ENCODE measurements around the gene RSRC2. TPM values are rescaled to one million over a fixed set of nuclear protein-coding genes. Genes with fewer than 3 reads are reported as not detected.
"Not testable (repeated sequence)": the region's sequence is repeated elsewhere in the genome, so short reads cannot be mapped to it uniquely, and the experiment has no call there.

RSRC2 gene
- total and polyA plus RNA-seq, 9 of the 15 experiments (the other 6 are each of a cell fraction or from before 2014, with no cell fraction given), result 52.6 to 123 (median 80.3) TPM

DNA sequence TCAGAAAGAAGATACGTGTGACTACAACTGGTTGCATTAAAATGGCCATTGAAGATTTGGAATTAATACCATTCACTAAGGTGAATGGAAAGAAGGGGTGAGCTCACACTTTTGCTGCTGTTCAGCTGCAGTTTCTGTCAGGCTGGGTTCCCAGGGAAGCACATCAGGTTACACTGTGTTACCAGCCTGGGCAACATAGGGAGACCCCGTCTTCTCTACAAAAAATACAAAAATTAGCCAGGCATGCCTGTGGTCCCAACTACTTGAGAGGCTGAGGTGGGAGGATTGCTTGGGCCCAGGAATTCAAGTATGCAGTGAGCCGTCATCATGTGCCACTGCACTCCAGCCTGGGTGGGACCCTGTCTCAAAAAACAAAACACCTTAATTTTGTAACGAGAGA is 13.1 kb downstream of the RSRC2 start (continued):
- TF ChIP-seq ZNF561 (CRISPR knock-in tag; conservative IDR thresholded peaks at IDR 0.05) (no peak), MEIS2 (IDR thresholded peaks at IDR 0.05; ENCODE audit: partially characterized antibody) (no peak), CXXC5 (CRISPR knock-in tag; IDR thresholded peaks at IDR 0.05) (no peak), CAMTA2 (CRISPR knock-in tag; conservative IDR thresholded peaks at IDR 0.05) (no peak)

DNA sequence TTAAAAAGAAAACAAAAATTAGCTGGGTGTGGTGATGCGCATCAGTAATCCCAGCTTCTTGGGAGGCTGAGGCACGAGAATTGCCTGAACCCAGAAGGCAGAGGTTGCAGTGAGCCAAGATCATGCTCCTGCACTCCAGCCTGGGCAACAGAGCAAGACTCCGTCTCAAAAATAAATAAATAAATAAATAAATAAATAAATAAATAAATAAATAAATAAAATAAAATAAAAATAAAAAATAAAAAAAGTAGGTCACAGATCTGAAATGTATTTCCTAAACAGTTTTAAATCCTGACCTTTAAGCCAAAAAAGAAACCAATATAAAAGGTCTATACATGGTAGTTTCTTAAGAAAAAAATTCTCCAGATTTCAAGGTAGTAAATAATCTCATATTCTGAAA is 13.7 kb downstream of the RSRC2 start:
- Histone ChIP-seq H3K36me3 (ENCODE audit: control insufficient read depth, insufficient read depth, low read length) (peaks cover 98% of the 10 kb centered on the region), H3K79me2 (ENCODE audit: control insufficient read depth, insufficient read depth, low read length) (peaks cover 51% of the 10 kb centered on the region)
- ATAC-seq; DNase-seq (ENCODE audit: extremely low read depth in 1 of 4, low spot score in 3 of 4); H3K4me3 ChIP-seq; intact Hi-C loops (cut with micrococcal nuclease); H3K4me2 ChIP-seq (ENCODE audit: insufficient read depth, low read length); H3K9me3 ChIP-seq (replicated peaks; ENCODE audit: control insufficient read depth, insufficient read depth, low read depth, low read length); H4K20me1 ChIP-seq (replicated peaks; ENCODE audit: control insufficient read depth, insufficient read depth, low read length); in situ Hi-C loops (cut with MboI); H3K4me1 ChIP-seq (replicated peaks in 1 of 2; ENCODE audit: control insufficient read depth in 2 of 2, insufficient read depth in 2 of 2, low read length in 2 of 2); H2AFZ ChIP-seq (ENCODE audit: low read depth, low read length); FAIRE-seq; H3K27ac ChIP-seq (ENCODE audit: extremely low read depth, low read depth, low read length); H3K27me3 ChIP-seq (ENCODE audit: control insufficient read depth in 2 of 2, insufficient read depth in 2 of 2, low read length in 2 of 2); H3K9me1 ChIP-seq (ENCODE audit: control insufficient read depth, insufficient read depth, low read length); BruUV-seq (replicated peaks); CTCF ChIA-PET (ENCODE audit: low intra/inter-chr PET ratio); H3K9ac ChIP-seq (ENCODE audit: insufficient read depth in 1 of 2, low read depth in 2 of 2, low read length in 2 of 2): not testable (repeated sequence)
- POLR2A ChIA-PET, result interaction anchor here (0.6 to 8.3 kb wide), 4 partner anchors 9 to 1119 kb away, joined by 3 to 96 read pairs (median 50); partner anchors contain the start of genes KNTC1, RSRC2 and ZCCHC8
- TF ChIP-seq RBFOX2 (IDR thresholded peaks at IDR 0.05; ENCODE audit: low read depth, low read length) (0 out of 2 replicates have a peak, but pooled peaks have one; percentile 20), ZNF121 (CRISPR knock-in tag; conservative IDR thresholded peaks at IDR 0.05) (0 out of 2 replicates have a peak, but pooled peaks have one; percentile 9)
- WGBS (ENCODE audit: insufficient coverage, low coverage, missing lambda C conversion rate), result 93% methylated on average over 3 of the region's 3 CpGs

All from K562 (cell line).